ENCODE data around the gene BASP1. TPM values are rescaled to one million over a fixed set of nuclear protein-coding genes. Genes with fewer than 3 reads are reported as not detected.

Gene BASP1
- total RNA-seq, 2 donors from 2014 or later = 60.3 to 63.0 TPM

- peaks cover 6% of the 10 kb centered on the region for H3K9me3 Mint-ChIP-seq
- no peaks in the 10 kb centered on the region for H3K4me1 ChIP-seq (ENCODE audit: control insufficient read depth, insufficient read depth, low read length)
- DNase-seq = no peak
Observed at GRCh38 chr5:17234374-17234773, 16.9 kb downstream of the BASP1 start.

GRCh38 chr5:17235731-17236330 is 18.4 kb downstream of the BASP1 start:
- Histone ChIP-seq H3K4me3 (ENCODE audit: low read length) (no peak overlapping the region), H3K9ac (ENCODE audit: extremely low read depth, low read length, poor library complexity, severe bottlenecking) (no peak overlapping the region), H3K27me3 (ENCODE audit: control insufficient read depth, insufficient read depth, low read length, poor library complexity, severe bottlenecking) (no peaks in the 10 kb centered on the region), H3K27ac (ENCODE audit: low read depth, low read length) (no peak overlapping the region), H3K4me1 (ENCODE audit: control insufficient read depth, insufficient read depth, low read length) (peaks cover 2% of the 10 kb centered on the region), H3K36me3 (ENCODE audit: control insufficient read depth, insufficient read depth, low read length) (peaks cover 34% of the 10 kb centered on the region), H3K9me3 (ENCODE audit: control insufficient read depth, low read length) (peaks cover 16% of the 10 kb centered on the region)
- Mint-ChIP-seq H3K4me3 (no peak overlapping the region), H3K4me1 (peaks cover 12% of the 10 kb centered on the region), H3K27me3 (ENCODE audit: insufficient read depth) (no peaks in the 10 kb centered on the region), H3K9me3 (peaks cover 6% of the 10 kb centered on the region), H3K27ac (no peak overlapping the region), H3K36me3 (ENCODE audit: low read depth) (peaks cover 35% of the 10 kb centered on the region)
- no peak for DNase-seq
- 91 to 97% methylated on average over 5 of the region's 5 CpGs for WGBS, 2 experiments (ENCODE audit: insufficient coverage in 1 of 2, insufficient read length in 1 of 2)
- no peak for TF ChIP-seq CTCF (conservative IDR thresholded peaks at IDR 0.05)

More at GRCh38 chr5:17234374-17234773, 16.9 kb downstream of the BASP1 start:
- no peak overlapping the region for H3K27ac Mint-ChIP-seq
- peaks cover 42% of the 10 kb centered on the region for H3K36me3 Mint-ChIP-seq (ENCODE audit: low read depth)
- Histone ChIP-seq H3K9ac (ENCODE audit: extremely low read depth, low read length, poor library complexity, severe bottlenecking) (no peak overlapping the region), H3K36me3 (ENCODE audit: control insufficient read depth, insufficient read depth, low read length) (peaks cover 35% of the 10 kb centered on the region), H3K4me3 (ENCODE audit: low read length) (no peak overlapping the region), H3K27ac (ENCODE audit: low read depth, low read length) (no peak overlapping the region), H3K27me3 (ENCODE audit: control insufficient read depth, insufficient read depth, low read length, poor library complexity, severe bottlenecking) (no peaks in the 10 kb centered on the region), H3K9me3 (ENCODE audit: control insufficient read depth, low read length) (peaks cover 16% of the 10 kb centered on the region)
- peaks cover 11% of the 10 kb centered on the region for H3K4me1 Mint-ChIP-seq
- H3K27me3 Mint-ChIP-seq (ENCODE audit: insufficient read depth) = no peaks in the 10 kb centered on the region
- no peak for TF ChIP-seq CTCF (conservative IDR thresholded peaks at IDR 0.05)
- no peak overlapping the region for H3K4me3 Mint-ChIP-seq
- 82 to 91% methylated on average over 2 to 5 of the region's 5 CpGs for WGBS, 2 experiments (ENCODE audit: insufficient coverage in 1 of 2, insufficient read length in 1 of 2)

- Histone ChIP-seq H3K36me3 (ENCODE audit: control insufficient read depth, insufficient read depth, low read length) (peaks cover 17% of the 10 kb centered on the region), H3K4me1 (ENCODE audit: control insufficient read depth, insufficient read depth, low read length) (peaks cover 9% of the 10 kb centered on the region), H3K27me3 (ENCODE audit: control insufficient read depth, insufficient read depth, low read length, poor library complexity, severe bottlenecking) (no peaks in the 10 kb centered on the region), H3K4me3 (ENCODE audit: low read length) (no peak overlapping the region), H3K27ac (ENCODE audit: low read depth, low read length) (no peak overlapping the region), H3K9me3 (ENCODE audit: control insufficient read depth, low read length) (peaks cover 16% of the 10 kb centered on the region), H3K9ac (ENCODE audit: extremely low read depth, low read length, poor library complexity, severe bottlenecking) (no peak overlapping the region)
- 80 to 92% methylated on average over 4 to 6 of the region's 6 CpGs for WGBS, 2 experiments (ENCODE audit: insufficient coverage in 1 of 2, insufficient read length in 1 of 2)
- Mint-ChIP-seq H3K27me3 (ENCODE audit: insufficient read depth) (no peaks in the 10 kb centered on the region), H3K9me3 (peaks cover 6% of the 10 kb centered on the region), H3K4me3 (no peak overlapping the region), H3K36me3 (ENCODE audit: low read depth) (peaks cover 20% of the 10 kb centered on the region), H3K27ac (no peak overlapping the region), H3K4me1 (peaks cover 34% of the 10 kb centered on the region)
- DNase-seq = no peak
- TF ChIP-seq CTCF (conservative IDR thresholded peaks at IDR 0.05) = no peak
Observed at GRCh38 chr5:17238521-17239041, 21.1 kb downstream of the BASP1 start.
